Keratinocyte (primary cell): ENCODE results near the gene NBEA. TPM values are rescaled to one million over a fixed set of nuclear protein-coding genes. Genes with fewer than 3 reads are reported as not detected.

Experiments
- DNase-seq: peaks from one replicate; pipeline ENCODE4 v3.0.0-alpha.2; 2011; ENCODE audit warnings: low read depth, missing footprints, low spot score
- FAIRE-seq: peaks from 2 replicates; lab custom pipeline; 2011; peaks lifted over from hg19 to GRCh38; lab: Jason Lieb, UNC
- H2AFZ ChIP-seq: 2 replicates; pipeline ENCODE4 v1.6.0; 2012; ENCODE audit warnings: low read length, control low read depth, inconsistent platforms; ENCODE audit not compliant: control insufficient read depth
- H3K27ac ChIP-seq: 2 replicates; pipeline ENCODE4 v1.5.1; 2011; ENCODE audit warnings: low read length; ENCODE audit not compliant: control insufficient read depth, insufficient read depth
- H3K27me3 ChIP-seq: 3 replicates; pipeline ENCODE4 v1.6.0; 2011; ENCODE audit warnings: low read length; ENCODE audit not compliant: control insufficient read depth, insufficient read depth; ENCODE audit errors: extremely low read depth
- H3K36me3 ChIP-seq, 2 experiments: 2 replicates in 1 of 2; 3 replicates in 1 of 2; pipeline ENCODE4 v1.5.1; 2011; ENCODE audit warnings: low read length in 2 of 2, mild to moderate bottlenecking in 1 of 2; ENCODE audit not compliant: control insufficient read depth in 2 of 2, insufficient read depth in 2 of 2; ENCODE audit errors: extremely low read depth in 1 of 2
- H3K4me1 ChIP-seq: 3 replicates; pipeline ENCODE4 v1.5.1; 2011; ENCODE audit warnings: low read length; ENCODE audit not compliant: control insufficient read depth, insufficient read depth; ENCODE audit errors: extremely low read depth
- H3K4me2 ChIP-seq: 3 replicates; pipeline ENCODE4 v1.6.0; 2011; ENCODE audit warnings: low read depth, low read length; ENCODE audit not compliant: control insufficient read depth, insufficient read depth; ENCODE audit errors: extremely low read depth
- H3K4me3 ChIP-seq, 3 experiments: fragments of 200-600 bp in 1 of 3; sonication (generic) in 1 of 3; 2 replicates in 2 of 3; 3 replicates in 1 of 3; pipeline ENCODE4 v1.5.1; 2011 to 2016; ENCODE audit warnings: low read length in 3 of 3, mild to moderate bottlenecking in 3 of 3, control low read depth in 2 of 3, inconsistent platforms in 1 of 3, low read depth in 1 of 3, mixed read lengths in 1 of 3, mixed run types in 1 of 3, moderate library complexity in 1 of 3; ENCODE audit not compliant: control insufficient read depth in 2 of 3, insufficient read depth in 2 of 3; ENCODE audit errors: extremely low read depth in 1 of 3
- H3K79me2 ChIP-seq: 2 replicates; pipeline ENCODE4 v1.6.0; 2012; ENCODE audit warnings: low read length; ENCODE audit not compliant: control insufficient read depth, insufficient read depth
- H3K9ac ChIP-seq: 3 replicates; pipeline ENCODE4 v1.6.0; 2011; ENCODE audit warnings: low read length; ENCODE audit not compliant: control insufficient read depth, insufficient read depth; ENCODE audit errors: extremely low read depth
- H3K9me1 ChIP-seq: 3 replicates; pipeline ENCODE4 v1.6.0; 2011; ENCODE audit warnings: low read length; ENCODE audit not compliant: control insufficient read depth, insufficient read depth; ENCODE audit errors: extremely low read depth
- H3K9me3 ChIP-seq: 2 replicates; pipeline ENCODE4 v1.5.1; 2012; ENCODE audit warnings: low read depth, low read length; ENCODE audit not compliant: control insufficient read depth
- H4K20me1 ChIP-seq: 3 replicates; pipeline ENCODE4 v1.6.0; 2011; ENCODE audit warnings: low read length; ENCODE audit not compliant: control insufficient read depth, insufficient read depth; ENCODE audit errors: extremely low read depth
- CTCF ChIP-seq, 3 experiments: IDR thresholded peaks in 1 of 3; conservative IDR thresholded peaks in 1 of 3; optimal IDR thresholded peaks in 1 of 3; 2 replicates in 2 of 3; 3 replicates in 1 of 3; pipeline versions ENCODE3 to v1.5.1; 2011; ENCODE audit warnings: low read length in 3 of 3, mild to moderate bottlenecking in 3 of 3, moderate library complexity in 2 of 3, control low read depth in 1 of 3, inconsistent platforms in 1 of 3; ENCODE audit not compliant: insufficient read depth in 2 of 3; ENCODE audit errors: extremely low read depth in 1 of 3
- EZH2 ChIP-seq: IDR thresholded peaks from one replicate; pipeline ENCODE4 v1.6.1; 2012; ENCODE audit warnings: inconsistent platforms, mild to moderate bottlenecking, low read length, moderate library complexity
- dilution Hi-C: fragments of 300-500 bp; cut with MboI; formaldehyde crosslinking; loops from one replicate; pipeline ENCODE4 v1.7.0; 2020; ENCODE audit warnings: low sequenced_read_pairs; ENCODE audit not compliant: extremely low pct_ligation_motif_present
- polyA plus RNA-seq, 5 experiments: library from polyadenylated mRNA; depleted of rRNA in 3 of 5; stranded (reverse) in 3 of 5; stranded (forward) in 1 of 5; unstranded in 1 of 5; fragments of >200 nt; gene quantifications; 1 replicate in 1 of 5; 2 replicates in 3 of 5; 3 replicates in 1 of 5; pipeline versions ENCODE4 v1.2.1 to v1.2.3, GENCODE V29; 2011 to 2012; ENCODE audit warnings: missing spikeins in 2 of 5, low read depth in 1 of 5, low replicate concordance in 1 of 5

Gene NBEA
- polyA plus RNA-seq, 1 donor (not counting 4 experiments of a cell fraction or from before 2014, with no cell fraction given): 0.05 TPM

GRCh38 chr13:35617420-35617819 lies 675.4 kb downstream of the NBEA start:
- dilution Hi-C loops: no loop called here
- no peaks in the 10 kb centered on the region for H3K4me1 ChIP-seq
- no peak overlapping the region for H3K4me3 ChIP-seq
- no peaks in the 10 kb centered on the region for H3K36me3 ChIP-seq
- no peak overlapping the region for H3K27ac ChIP-seq
- no peak overlapping the region for H3K4me2 ChIP-seq
- no peaks in the 10 kb centered on the region for H3K79me2 ChIP-seq
- no peaks in the 10 kb centered on the region for H3K9me1 ChIP-seq
- TF ChIP-seq EZH2 (no peak), CTCF (optimal IDR thresholded peaks at IDR 0.05 in 1 of 3, IDR thresholded peaks at IDR 0.05 in 1 of 3, conservative IDR thresholded peaks at IDR 0.05 in 1 of 3; ENCODE audit: extremely low read depth in 1 of 3, insufficient read depth in 2 of 3, low read length in 3 of 3) (no peak)
- no peaks in the 10 kb centered on the region for H3K27me3 ChIP-seq
- no peak overlapping the region for H3K9ac ChIP-seq
- H4K20me1 ChIP-seq: no peaks in the 10 kb centered on the region
- H3K9me3 ChIP-seq: no peaks in the 10 kb centered on the region
- no peak for DNase-seq
- no peak overlapping the region for H2AFZ ChIP-seq
- FAIRE-seq: no peak

- dilution Hi-C loops: no loop called here
Observed at GRCh38 chr13:35618565-35619083, 676.6 kb downstream of the NBEA start.

More at GRCh38 chr13:35618565-35619083, 676.6 kb downstream of the NBEA start:
- Histone ChIP-seq H3K27me3 (no peaks in the 10 kb centered on the region), H3K27ac (no peak overlapping the region), H3K79me2 (no peaks in the 10 kb centered on the region), H3K9ac (no peak overlapping the region), H3K9me1 (no peaks in the 10 kb centered on the region), H4K20me1 (no peaks in the 10 kb centered on the region), H3K4me2 (no peak overlapping the region), H3K9me3 (no peaks in the 10 kb centered on the region), H3K36me3 (no peaks in the 10 kb centered on the region), H3K4me1 (no peaks in the 10 kb centered on the region), H3K4me3 (no peak overlapping the region), H2AFZ (no peak overlapping the region)
- DNase-seq: no peak
- TF ChIP-seq EZH2 (no peak), CTCF (optimal IDR thresholded peaks at IDR 0.05 in 1 of 3, IDR thresholded peaks at IDR 0.05 in 1 of 3, conservative IDR thresholded peaks at IDR 0.05 in 1 of 3; ENCODE audit: extremely low read depth in 1 of 3, insufficient read depth in 2 of 3, low read length in 3 of 3) (no peak)
- FAIRE-seq: no peak
